Gastrocnemius medialis (tissue), 4 donors: Measurements from ENCODE around the gene CELF4. TPM values are rescaled to one million over a fixed set of nuclear protein-coding genes. Genes with fewer than 3 reads are reported as not detected.

Experiments
- ATAC-seq, 2 donors: fragments of 150-250 bp; one replicate each; pipeline ENCODE4 v1.9.1; 2016
- DNase-seq, 2 donors: peaks; one replicate each; pipeline ENCODE4 v3.0.0-alpha.2; 2019
- H3K27ac ChIP-seq, 4 donors: fragments of 200-600 bp; sonication (generic); 1 replicate in 1 of 4; 2 replicates in 3 of 4; pipeline ENCODE4 v1.5.1; 2016 to 2018; ENCODE audit warnings: mild to moderate bottlenecking in 2 of 4, moderate library complexity in 1 of 4
- H3K27me3 ChIP-seq, 3 donors: fragments of 200-600 bp; sonication (generic) in 2 of 3; 1 replicate in 1 of 3; 2 replicates in 2 of 3; pipeline versions ENCODE4 v1.5.1 to v1.6.0; 2016 to 2019; ENCODE audit warnings: mild to moderate bottlenecking in 1 of 3, moderate library complexity in 1 of 3
- H3K36me3 ChIP-seq, 2 donors: fragments of 200-600 bp; sonication (generic) in 1 of 2; one replicate each; pipeline ENCODE4 v1.5.1; 2017 to 2018
- H3K4me1 ChIP-seq, 2 donors: fragments of 200-600 bp; sonication (generic) in 1 of 2; one replicate each; pipeline ENCODE4 v1.5.1; 2016 to 2017; ENCODE audit warnings: mild to moderate bottlenecking in 2 of 2
- H3K4me3 ChIP-seq, 4 donors: fragments of 200-600 bp; sonication (generic) in 3 of 4; 1 replicate in 1 of 4; 2 replicates in 3 of 4; pipeline ENCODE4 v1.5.1; 2016 to 2019; ENCODE audit warnings: mild to moderate bottlenecking in 2 of 4
- H3K9me3 ChIP-seq, 3 donors: fragments of 200-600 bp; sonication (generic) in 2 of 3; 1 replicate in 1 of 3; 2 replicates in 2 of 3; pipeline ENCODE4 v1.5.1; 2016 to 2019
- POLR2A ChIP-seq, 2 donors: fragments of 450-650 bp; IDR thresholded peaks; one replicate each; pipeline ENCODE4 v1.6.1; 2017; ENCODE audit warnings: antibody characterized with exemption in 2 of 2, mild to moderate bottlenecking in 2 of 2, moderate library complexity in 2 of 2
- in situ Hi-C, 4 donors: fragments of 200-750 bp; cut with MboI; loops; one replicate each; pipeline versions ENCODE4 v1.15.0 to v1.8.0; 2017; ENCODE audit warnings: low sequenced_read_pairs in 4 of 4
- intact Hi-C: fragments of 100-400 bp; cut with DNase I; formaldehyde crosslinking; loops from one replicate; pipeline ENCODE4 v1.15.1; 2023; ENCODE audit warnings: low total_unique reads
- total RNA-seq, 4 donors: library from RNA; depleted of rRNA; stranded (reverse); fragments of >200 nt; gene quantifications; one replicate each; pipeline versions ENCODE4 v1.1.0 to v1.2.3, GENCODE V29; 2016
- TF ChIP-seq, protein P1 (sequence below), 5 experiments: fragments of 450-650 bp in 3 of 5; fragments of 200-600 bp in 2 of 5; sonication (generic) in 2 of 5; IDR thresholded peaks in 4 of 5; conservative IDR thresholded peaks in 1 of 5; 1 replicate in 4 of 5; 2 replicates in 1 of 5; pipeline ENCODE4 v1.5.1; 2016 to 2019; ENCODE audit warnings: antibody characterized with exemption in 5 of 5, mild to moderate bottlenecking in 3 of 5, moderate library complexity in 3 of 5

The CELF4 gene
- total RNA-seq, 4 donors from 2014 or later, result not detected

DNA sequence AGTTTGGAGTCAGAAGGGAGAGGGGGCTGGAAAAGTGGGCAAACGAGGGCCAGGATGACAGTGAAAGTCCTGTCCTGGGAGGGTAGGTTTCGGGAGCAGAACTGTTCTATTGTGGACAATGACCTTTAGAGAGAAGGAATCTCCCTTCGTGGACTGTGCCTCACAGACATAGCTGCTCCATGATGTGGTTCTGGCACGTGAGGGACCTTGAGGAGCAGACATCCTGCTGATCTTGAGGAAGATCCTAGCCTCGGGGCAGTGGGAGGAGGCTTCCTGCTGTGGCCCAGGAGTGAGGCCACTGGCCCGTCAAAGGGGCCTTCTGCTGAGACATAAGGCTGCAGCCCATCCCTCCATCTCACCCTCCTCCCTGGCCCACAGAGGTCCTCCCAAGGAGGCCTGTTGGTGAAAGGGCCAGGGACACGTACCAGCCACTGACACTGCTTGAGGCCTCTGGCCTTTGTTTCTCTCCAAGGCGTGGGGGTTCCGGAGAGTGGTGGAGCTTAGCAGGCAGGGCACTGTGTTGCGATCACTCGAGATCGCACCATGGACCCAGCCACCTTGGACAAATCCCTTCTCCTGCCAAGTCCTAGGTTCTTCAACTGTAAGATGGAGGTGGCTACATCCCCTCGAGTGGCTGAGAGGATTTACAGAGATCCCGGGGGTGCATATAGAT is 167.2 kb downstream of the CELF4 start:
- intact Hi-C loops, result no loop called here
- in situ Hi-C loops, result no loop called here
- no peak for ATAC-seq
- no peak for TF ChIP-seq POLR2A (IDR thresholded peaks at IDR 0.05)
- TF ChIP-seq, protein P1, sequence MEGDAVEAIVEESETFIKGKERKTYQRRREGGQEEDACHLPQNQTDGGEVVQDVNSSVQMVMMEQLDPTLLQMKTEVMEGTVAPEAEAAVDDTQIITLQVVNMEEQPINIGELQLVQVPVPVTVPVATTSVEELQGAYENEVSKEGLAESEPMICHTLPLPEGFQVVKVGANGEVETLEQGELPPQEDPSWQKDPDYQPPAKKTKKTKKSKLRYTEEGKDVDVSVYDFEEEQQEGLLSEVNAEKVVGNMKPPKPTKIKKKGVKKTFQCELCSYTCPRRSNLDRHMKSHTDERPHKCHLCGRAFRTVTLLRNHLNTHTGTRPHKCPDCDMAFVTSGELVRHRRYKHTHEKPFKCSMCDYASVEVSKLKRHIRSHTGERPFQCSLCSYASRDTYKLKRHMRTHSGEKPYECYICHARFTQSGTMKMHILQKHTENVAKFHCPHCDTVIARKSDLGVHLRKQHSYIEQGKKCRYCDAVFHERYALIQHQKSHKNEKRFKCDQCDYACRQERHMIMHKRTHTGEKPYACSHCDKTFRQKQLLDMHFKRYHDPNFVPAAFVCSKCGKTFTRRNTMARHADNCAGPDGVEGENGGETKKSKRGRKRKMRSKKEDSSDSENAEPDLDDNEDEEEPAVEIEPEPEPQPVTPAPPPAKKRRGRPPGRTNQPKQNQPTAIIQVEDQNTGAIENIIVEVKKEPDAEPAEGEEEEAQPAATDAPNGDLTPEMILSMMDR (IDR thresholded peaks at IDR 0.05 in 4 of 5, conservative IDR thresholded peaks at IDR 0.05 in 1 of 5), result no peak
- no peaks in the 10 kb centered on the region for H3K9me3 ChIP-seq
- no peak overlapping the region for H3K4me3 ChIP-seq
- H3K27me3 ChIP-seq, result peaks cover 5 to 8% (median 7%) of the 10 kb centered on the region in 3 donors
- no peaks in the 10 kb centered on the region for H3K36me3 ChIP-seq
- no peak for DNase-seq
- no peak overlapping the region for H3K27ac ChIP-seq
- peaks cover 6 to 14% of the 10 kb centered on the region in 2 donors for H3K4me1 ChIP-seq

DNA sequence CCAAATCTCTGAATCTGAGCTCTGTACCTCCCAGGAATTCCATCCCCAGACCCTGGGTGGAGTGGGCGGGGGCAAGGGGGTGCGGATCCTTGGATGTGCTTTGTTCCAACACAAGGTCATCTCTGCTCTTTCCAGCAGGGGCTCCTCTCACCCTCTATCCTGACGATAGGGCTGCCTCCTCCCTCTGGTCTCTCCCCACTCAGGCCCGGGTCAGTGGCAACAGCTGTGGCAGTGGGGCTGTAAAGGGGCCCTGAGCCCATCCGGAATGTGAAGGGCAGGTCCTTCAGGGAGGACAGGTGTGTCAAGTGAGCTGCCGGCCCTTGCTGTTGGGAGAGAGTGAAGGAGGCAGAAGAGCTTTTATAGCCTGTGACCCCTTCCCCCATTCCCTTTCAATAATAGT is 167.8 kb downstream of the CELF4 start:
- Histone ChIP-seq H3K36me3 (no peaks in the 10 kb centered on the region), H3K4me3 (no peak overlapping the region), H3K27ac (no peak overlapping the region), H3K27me3 (peaks cover 5 to 8% (median 7%) of the 10 kb centered on the region in 3 donors), H3K4me1 (peaks cover 3 to 8% of the 10 kb centered on the region in 2 donors), H3K9me3 (no peaks in the 10 kb centered on the region)
- intact Hi-C loops (no loop called here), in situ Hi-C loops (no loop called here)
- DNase-seq (no peak), ATAC-seq (no peak)
- TF ChIP-seq POLR2A (IDR thresholded peaks at IDR 0.05), result no peak
- TF ChIP-seq, protein P1 (IDR thresholded peaks at IDR 0.05 in 4 of 5, conservative IDR thresholded peaks at IDR 0.05 in 1 of 5), result no peak

DNA sequence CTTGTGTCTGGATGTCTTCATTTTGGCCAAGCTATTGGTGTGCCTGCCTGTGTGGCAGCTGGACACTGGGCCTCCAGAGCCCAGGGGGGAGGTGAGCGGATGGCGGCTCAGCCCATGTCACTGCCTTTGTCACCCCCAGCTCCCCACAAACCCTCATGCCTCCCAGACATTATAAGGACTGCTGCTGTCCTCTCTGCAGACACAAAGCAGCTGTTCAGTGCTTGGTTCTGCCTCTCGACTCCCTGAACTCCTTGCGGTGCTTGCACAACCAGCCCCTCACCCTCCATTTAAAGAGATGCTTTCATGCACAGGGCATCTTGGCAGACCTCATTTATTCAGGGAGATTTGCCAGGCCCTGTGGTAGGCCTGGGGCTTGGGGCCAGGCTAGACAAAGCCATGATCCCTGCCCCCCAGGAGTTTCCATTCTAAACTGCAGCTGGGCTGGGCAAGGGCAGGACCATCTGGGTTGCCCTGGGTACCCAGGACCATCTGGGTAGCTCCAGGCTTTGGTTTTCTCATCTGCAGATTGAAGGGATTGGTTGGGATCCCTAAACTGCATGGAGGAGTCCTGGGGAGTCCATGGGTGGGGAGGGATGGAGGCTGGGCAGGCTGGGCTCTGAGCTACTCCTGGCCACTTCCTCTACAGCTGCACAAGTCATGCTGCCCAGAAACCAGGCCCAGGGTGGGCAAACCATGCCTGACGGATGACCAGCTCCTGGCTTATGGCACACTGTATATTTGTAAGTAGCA is 168.5 kb downstream of the CELF4 start:
- no peak for TF ChIP-seq POLR2A (IDR thresholded peaks at IDR 0.05)
- TF ChIP-seq, protein P1 (IDR thresholded peaks at IDR 0.05 in 4 of 5, conservative IDR thresholded peaks at IDR 0.05 in 1 of 5), result no peak
- Histone ChIP-seq H3K27me3 (peaks cover 5 to 8% (median 7%) of the 10 kb centered on the region in 3 donors), H3K4me1 (peaks cover 0 to 3% of the 10 kb centered on the region in 2 donors), H3K36me3 (no peaks in the 10 kb centered on the region), H3K27ac (no peak overlapping the region), H3K4me3 (no peak overlapping the region), H3K9me3 (no peaks in the 10 kb centered on the region)
- intact Hi-C loops, result no loop called here
- ATAC-seq (no peak), DNase-seq (no peak)
- in situ Hi-C loops, result no loop called here

DNA sequence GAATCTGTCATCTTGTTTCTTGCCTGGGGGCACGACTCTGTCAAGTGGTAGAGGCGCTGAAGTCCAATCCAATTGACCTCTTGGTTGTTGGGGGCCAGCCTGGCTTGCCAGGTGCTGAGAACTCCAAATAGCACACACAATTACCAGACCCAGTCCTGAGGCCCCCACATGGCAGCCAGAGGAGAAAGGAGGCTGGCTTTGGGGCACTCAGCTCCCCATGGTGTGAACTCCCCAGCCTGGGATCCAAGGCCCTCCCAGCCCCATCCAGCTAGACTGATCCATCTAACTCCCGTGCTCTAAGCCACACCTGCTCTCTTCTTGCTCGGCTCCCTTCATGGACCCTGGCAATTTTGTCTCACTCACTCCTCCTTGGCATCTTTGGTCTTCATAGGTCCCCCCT is 170.0 kb downstream of the CELF4 start:
- TF ChIP-seq, protein P1 (IDR thresholded peaks at IDR 0.05 in 4 of 5, conservative IDR thresholded peaks at IDR 0.05 in 1 of 5), result no peak
- no peak for TF ChIP-seq POLR2A (IDR thresholded peaks at IDR 0.05)
- no peaks in the 10 kb centered on the region for H3K9me3 ChIP-seq
- no peaks in the 10 kb centered on the region for H3K36me3 ChIP-seq
- peaks cover 0 to 3% of the 10 kb centered on the region in 2 donors for H3K4me1 ChIP-seq
- DNase-seq (no peak), ATAC-seq (no peak)
- intact Hi-C loops (no loop called here), in situ Hi-C loops (no loop called here)
- H3K4me3 ChIP-seq, result no peak overlapping the region
- no peak overlapping the region for H3K27ac ChIP-seq
- peaks cover 5 to 8% (median 7%) of the 10 kb centered on the region in 3 donors for H3K27me3 ChIP-seq
